HG02981 (cell line): ENCODE results near the gene NLRP3.

Source experiments
- ATAC-seq: cut with Tn5 transposase; IDR thresholded peaks from one replicate; pipeline ENCODE4 v1.9.1; 2021; ENCODE audit warnings: mild to moderate bottlenecking, moderate library complexity; ENCODE audit not compliant: unreplicated experiment

NLRP3 gene

GRCh38 chr1:247435759-247436147, 19.8 kb downstream of the NLRP3 start:
- no peak for ATAC-seq

- no peak for ATAC-seq
Measured at GRCh38 chr1:247437551-247438505, 21.9 kb downstream of the NLRP3 start.

DNA sequence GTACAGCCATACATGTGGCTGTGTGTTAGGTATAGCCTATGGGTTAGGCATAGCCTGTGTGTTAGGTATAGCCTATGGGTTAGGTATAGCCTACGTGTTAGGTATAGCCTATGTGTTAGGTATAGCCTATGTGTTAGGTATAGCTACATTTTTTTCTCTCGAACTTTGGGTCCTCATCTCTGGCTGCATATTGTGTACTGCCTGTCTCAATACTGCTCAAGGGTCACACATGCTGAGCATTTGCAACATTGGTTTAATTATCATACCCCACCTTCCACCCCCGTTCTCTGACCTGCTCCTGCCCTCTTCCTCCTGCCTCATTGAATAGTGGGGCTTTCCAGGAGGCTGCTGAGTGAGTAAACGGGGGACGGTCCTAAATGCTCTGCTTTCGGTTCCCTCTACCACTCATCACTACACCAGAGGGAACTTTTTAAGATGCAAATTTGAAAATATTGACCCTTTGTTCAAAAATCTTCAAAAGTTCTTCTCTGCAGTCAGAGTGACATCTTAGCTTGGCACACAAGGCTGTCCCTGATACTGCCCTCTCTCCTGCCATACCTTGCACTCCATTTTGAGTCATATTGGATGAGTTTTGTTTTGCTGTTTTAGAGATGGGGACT, 24.1 kb downstream of the NLRP3 start:
- ATAC-seq = peak; percentile 95

GRCh38 chr1:247441606-247442005, 25.6 kb downstream of the NLRP3 start:
- no peak for ATAC-seq

GRCh38 chr1:247442164-247442563, 26.2 kb downstream of the NLRP3 start:
- no peak for ATAC-seq

- no peak for ATAC-seq
Measured at GRCh38 chr1:247443641-247444040, 27.7 kb downstream of the NLRP3 start.

DNA sequence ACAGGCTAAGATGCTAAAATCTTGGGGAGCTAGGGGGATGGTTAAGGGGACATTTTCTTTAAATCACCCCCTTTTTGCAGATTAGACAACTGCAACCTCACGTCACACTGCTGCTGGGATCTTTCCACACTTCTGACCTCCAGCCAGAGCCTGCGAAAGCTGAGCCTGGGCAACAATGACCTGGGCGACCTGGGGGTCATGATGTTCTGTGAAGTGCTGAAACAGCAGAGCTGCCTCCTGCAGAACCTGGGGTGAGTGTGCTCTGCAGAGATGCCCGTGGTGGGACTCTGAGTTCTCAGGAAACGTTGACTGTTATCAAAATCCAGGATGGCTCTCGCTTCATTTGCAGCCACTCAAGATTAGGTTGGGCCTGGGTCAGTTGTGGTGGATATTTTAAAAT, 28.6 kb downstream of the NLRP3 start:
- no peak for ATAC-seq

DNA sequence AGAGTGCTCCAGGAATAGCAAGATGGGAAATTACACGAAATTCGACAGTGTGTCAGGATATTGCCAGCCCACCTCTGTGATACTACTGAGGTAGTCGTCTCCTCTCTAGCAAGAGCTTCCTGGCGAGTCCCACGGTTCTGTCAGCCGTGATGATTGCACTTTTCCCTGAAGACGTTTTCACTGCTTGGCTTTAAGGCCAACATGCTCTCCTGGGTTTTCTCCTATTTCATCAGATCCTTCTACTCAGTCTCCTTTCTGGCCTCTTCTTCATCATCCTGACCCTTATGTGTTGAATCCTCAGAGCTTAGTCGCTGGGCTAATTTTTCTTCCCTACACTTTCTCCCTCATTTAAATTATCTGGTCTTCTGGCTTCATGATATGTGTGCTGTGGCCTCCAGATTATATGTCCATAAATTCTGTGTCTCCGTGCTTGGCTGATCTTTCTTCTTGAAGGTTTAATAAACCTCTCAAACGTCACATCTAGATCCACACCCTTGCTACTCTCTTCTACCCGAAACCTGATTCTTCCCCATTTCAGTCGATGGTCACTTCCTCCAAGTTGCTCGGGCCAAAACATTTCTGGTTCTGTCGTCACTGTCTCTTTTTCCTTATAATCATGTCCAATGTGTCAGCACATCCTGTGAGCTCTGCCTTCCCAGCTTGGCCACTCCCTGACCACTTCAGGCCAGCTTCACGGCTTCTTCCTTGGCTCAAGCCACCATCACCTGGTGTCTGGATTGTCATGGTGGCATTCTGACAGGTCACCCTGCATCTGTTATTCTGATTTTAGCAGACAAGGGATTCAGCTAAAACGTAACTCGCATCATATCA, 29.8 kb downstream of the NLRP3 start:
- ATAC-seq = no peak

DNA sequence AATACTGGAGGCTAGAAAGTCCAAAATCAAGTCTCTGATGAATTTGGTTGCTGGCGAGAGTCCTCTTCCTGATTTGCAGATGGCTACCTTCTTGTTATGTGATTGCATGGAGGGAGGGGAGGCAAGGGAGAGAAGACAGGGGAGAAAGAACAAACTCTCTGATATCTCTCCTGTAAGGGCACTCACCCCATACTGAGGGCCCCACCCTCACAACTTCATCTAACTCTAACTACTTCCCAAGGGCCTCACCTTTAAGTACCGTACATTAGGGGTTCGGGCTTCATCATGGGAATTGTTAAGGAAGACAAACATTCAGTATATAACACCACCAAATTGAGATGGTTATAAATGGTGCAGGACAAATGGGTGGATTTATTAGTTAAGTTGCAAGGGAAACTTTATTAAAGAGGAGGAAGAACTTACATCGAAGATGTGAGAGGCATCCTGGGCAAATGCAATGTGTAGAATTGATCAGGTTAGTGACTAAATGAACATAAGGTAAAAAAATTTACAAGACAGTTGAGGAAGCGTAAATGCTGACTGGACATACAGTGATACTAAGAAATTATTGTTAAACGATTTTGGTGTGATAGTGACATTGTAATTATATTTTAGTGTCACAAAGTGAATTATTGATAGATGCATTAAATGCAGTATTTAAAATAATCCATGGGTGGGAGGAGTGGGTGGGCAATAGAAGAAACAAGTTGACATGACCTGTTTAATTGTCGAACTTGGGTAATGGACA, 31.4 kb downstream of the NLRP3 start:
- ATAC-seq = no peak

DNA sequence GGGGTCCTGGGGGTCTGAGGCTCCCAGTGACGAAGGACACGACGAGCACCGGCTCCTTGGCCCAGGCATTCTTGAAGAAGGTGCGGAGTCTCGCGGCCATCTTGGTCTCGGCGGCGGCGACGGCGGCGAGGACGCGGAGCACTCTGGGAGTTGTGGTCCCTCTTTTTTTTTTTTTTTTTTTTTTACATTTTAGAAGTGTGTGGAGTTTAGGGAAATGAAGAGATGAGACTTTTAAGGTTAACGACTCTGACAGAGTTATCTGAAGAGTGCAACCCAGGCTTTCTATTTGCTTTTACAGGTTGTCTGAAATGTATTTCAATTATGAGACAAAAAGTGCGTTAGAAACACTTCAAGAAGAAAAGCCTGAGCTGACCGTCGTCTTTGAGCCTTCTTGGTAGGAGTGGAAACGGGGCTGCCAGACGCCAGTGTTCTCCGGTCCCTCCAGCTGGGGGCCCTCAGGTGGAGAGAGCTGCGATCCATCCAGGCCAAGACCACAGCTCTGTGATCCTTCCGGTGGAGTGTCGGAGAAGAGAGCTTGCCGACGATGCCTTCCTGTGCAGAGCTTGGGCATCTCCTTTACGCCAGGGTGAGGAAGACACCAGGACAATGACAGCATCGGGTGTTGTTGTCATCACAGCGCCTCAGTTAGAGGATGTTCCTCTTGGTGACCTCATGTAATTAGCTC, 32.3 kb downstream of the NLRP3 start:
- ATAC-seq = no peak

DNA sequence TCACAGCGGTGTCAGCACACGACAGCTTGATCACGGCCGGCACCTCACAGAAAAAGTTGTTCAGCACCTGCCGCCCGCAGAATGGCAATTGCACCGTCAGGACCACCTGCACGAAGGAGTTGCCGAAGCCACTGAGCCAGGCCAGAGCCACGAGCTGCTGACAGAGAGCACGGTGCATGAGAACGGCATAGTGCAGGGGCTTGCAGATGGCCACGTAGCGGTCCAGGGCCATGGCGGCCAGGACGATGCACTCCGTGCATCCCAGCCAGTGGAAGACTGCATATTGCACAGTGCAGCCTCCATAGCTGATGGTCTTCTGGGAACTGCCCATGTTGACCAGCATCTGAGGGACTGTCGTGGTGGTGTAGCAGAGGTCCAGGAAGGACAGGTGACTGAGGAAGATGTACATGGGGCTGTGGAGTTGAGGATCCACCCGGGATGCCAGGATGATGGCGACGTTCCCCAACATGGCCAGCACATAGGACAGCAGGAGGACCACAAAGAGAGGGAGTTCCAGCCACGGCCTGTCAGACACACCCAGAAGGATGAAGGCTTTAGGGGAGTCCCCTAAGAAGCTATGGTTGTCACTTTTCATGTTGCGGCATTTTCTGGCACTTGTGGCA, 35.5 kb downstream of the NLRP3 start:
- ATAC-seq = no peak

- no peak for ATAC-seq
Measured at GRCh38 chr1:247452447-247453039, 36.6 kb downstream of the NLRP3 start.

DNA sequence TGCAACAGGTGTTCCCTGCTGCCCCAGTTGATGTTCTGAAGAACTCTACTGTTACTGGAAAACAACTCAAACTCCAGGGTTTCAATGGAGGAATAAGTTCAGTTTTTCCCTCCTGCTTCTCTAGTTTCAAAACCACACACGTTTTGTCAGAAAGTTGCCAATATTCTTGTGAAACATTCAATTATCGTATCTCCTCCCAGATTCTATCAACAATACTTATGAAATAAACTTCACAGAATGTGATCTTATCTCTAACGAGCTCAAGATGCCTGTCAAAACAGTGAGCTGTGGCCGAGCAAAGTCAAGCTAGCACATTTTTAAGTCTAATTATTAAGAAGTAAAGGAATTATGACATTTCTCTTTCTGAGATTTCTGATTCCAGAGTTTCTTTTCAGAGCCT, 37.3 kb downstream of the NLRP3 start:
- no peak for ATAC-seq

GRCh38 chr1:247453997-247454396, 38.0 kb downstream of the NLRP3 start:
- ATAC-seq = no peak

- no peak for ATAC-seq
Measured at GRCh38 chr1:247456021-247456420, 40.0 kb downstream of the NLRP3 start.

DNA sequence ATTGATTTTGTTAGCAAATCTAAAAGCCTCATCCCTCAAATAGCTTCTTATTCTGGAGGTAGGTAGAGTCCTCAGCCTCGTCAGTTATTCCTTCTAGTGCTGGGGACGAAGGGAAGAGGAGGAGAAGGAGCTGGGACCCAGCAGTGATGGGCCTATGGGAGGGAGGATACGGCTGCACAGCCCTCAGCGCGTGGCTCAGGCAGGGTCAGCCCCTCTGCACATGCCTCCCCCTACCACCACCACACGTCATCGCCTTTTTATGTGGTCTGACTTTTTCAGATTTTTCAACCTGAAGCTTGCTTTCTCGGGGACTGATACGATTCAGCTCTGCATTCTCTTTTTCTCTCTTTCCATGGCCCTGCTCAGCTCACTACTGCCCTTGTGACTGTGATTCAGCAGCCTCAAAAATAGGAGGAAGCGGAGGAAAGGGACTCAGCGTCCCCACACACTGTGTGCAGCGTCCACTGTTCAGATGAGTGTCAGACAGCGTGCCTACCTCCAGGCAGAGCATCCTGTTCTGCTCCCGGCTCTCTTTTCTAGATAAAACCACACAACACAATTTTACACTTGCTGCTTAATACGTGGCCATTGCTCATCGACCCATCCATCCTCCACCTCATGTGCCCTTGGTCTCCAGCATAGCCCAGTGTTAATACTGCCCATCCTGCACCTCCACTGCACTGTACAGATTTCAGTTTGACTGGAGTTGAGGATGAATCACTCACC, 41.1 kb downstream of the NLRP3 start:
- ATAC-seq = no peak

- ATAC-seq = no peak
Measured at GRCh38 chr1:247459507-247459906, 43.5 kb downstream of the NLRP3 start.

- ATAC-seq = no peak
Measured at GRCh38 chr1:247465796-247466195, 49.8 kb downstream of the NLRP3 start.

DNA sequence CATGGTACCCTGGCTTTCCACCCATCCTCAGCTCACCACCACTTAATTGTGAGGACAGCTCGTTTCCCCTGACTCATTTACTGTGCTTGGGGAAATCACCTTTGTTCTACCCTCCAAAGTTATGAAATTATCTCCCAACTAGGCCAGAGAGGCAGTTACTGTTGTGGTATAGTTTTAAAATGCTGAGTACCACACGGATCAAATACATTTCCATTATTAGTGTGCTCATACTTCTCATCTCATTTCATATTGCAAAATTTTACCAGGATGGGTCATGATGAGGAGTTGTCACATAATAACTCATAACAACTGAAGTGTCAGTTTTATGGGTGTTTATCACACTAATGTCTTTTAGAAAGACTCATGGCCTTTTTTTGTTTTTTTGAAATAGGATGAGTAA, 51.2 kb downstream of the NLRP3 start:
- no peak for ATAC-seq
